Neural progenitor cell (in vitro differentiated cells): ENCODE measurements around the gene PRUNE2. TPM values are rescaled to one million over a fixed set of nuclear protein-coding genes. Genes with fewer than 3 reads are reported as not detected.

ENCODE experiments used
- DNase-seq: peaks from one replicate; pipeline ENCODE4 v3.0.0-alpha.2; 2016; ENCODE audit warnings: low spot score
- H2AFZ ChIP-seq: fragments of 200-600 bp; sonication (generic); replicated peaks from 2 replicates; pipeline ENCODE4 v1.6.1; 2016; ENCODE audit warnings: antibody characterized with exemption
- H3F3A ChIP-seq: fragments of 200-600 bp; sonication (generic); 2 replicates; pipeline ENCODE4 v1.6.1; 2016; ENCODE audit warnings: antibody characterized with exemption, low read depth
- H3K27ac ChIP-seq: fragments of 200-600 bp; sonication (generic); 2 replicates; pipeline ENCODE4 v1.5.1; 2016; ENCODE audit warnings: mild to moderate bottlenecking
- H3K27me3 ChIP-seq: fragments of 200-600 bp; sonication (generic); 2 replicates; pipeline ENCODE4 v1.6.1; 2016; ENCODE audit warnings: mild to moderate bottlenecking, moderate library complexity
- H3K36me3 ChIP-seq: fragments of 200-600 bp; sonication (generic); 2 replicates; pipeline ENCODE4 v1.5.1; 2016
- H3K4me1 ChIP-seq: fragments of 200-600 bp; sonication (generic); 2 replicates; pipeline ENCODE4 v1.6.1; 2016; ENCODE audit warnings: mixed run types
- H3K4me2 ChIP-seq: fragments of 200-600 bp; sonication (generic); 2 replicates; pipeline ENCODE4 v1.6.1; 2016
- H3K4me3 ChIP-seq: fragments of 200-600 bp; sonication (generic); 2 replicates; pipeline ENCODE4 v1.5.1; 2016
- H3K79me2 ChIP-seq: fragments of 200-600 bp; sonication (generic); 2 replicates; pipeline ENCODE4 v1.6.1; 2016; ENCODE audit warnings: low read depth
- H3K9ac ChIP-seq: fragments of 200-600 bp; sonication (generic); 2 replicates; pipeline ENCODE4 v1.6.1; 2016
- H3K9me3 ChIP-seq: fragments of 200-600 bp; sonication (generic); 2 replicates; pipeline ENCODE4 v1.5.1; 2016; ENCODE audit warnings: low read depth
- H4K20me1 ChIP-seq: fragments of 200-600 bp; sonication (generic); 2 replicates; pipeline ENCODE4 v1.6.1; 2016; ENCODE audit warnings: low read depth
- H3K27ac Mint-ChIP-seq: 3 replicates; pipeline ENCODE4 v1.8.0; 2021; ENCODE audit warnings: mixed read lengths
- H3K27me3 Mint-ChIP-seq: 2 replicates; pipeline ENCODE4 v1.8.0; 2022; ENCODE audit warnings: low read depth, mild to moderate bottlenecking, inconsistent platforms, moderate library complexity, mixed read lengths; ENCODE audit not compliant: insufficient read depth
- H3K36me3 Mint-ChIP-seq: 3 replicates; pipeline ENCODE4 v1.8.0; 2021; ENCODE audit warnings: mixed read lengths
- H3K4me1 Mint-ChIP-seq: 3 replicates; pipeline ENCODE4 v1.8.0; 2021; ENCODE audit warnings: mixed read lengths
- H3K4me3 Mint-ChIP-seq: 3 replicates; pipeline ENCODE4 v1.8.0; 2021; ENCODE audit warnings: mild to moderate bottlenecking, moderate library complexity, mixed read lengths
- H3K9me3 Mint-ChIP-seq: 3 replicates; pipeline ENCODE4 v1.8.0; 2020; ENCODE audit warnings: mixed read lengths
- EZH2 ChIP-seq: fragments of 200-600 bp; sonication (generic); IDR thresholded peaks from 2 replicates; pipeline ENCODE4 v1.6.1; 2017; ENCODE audit warnings: antibody characterized with exemption, mild to moderate bottlenecking, moderate library complexity
- EZH2phosphoT487 ChIP-seq: fragments of 200-600 bp; sonication (generic); IDR thresholded peaks from 2 replicates; pipeline ENCODE4 v1.6.1; 2017; ENCODE audit warnings: antibody characterized with exemption
- total RNA-seq: library from RNA; depleted of rRNA; stranded (reverse); fragments of >200 nt; gene quantifications from 2 replicates; pipeline ENCODE4 v1.2.3, GENCODE V29; 2015; ENCODE audit warnings: low replicate concordance
- TF ChIP-seq, protein P1 (sequence below): fragments of 200-600 bp; sonication (generic); IDR thresholded peaks from 2 replicates; pipeline ENCODE4 v1.5.1; 2017; ENCODE audit warnings: antibody characterized with exemption, mild to moderate bottlenecking

Gene PRUNE2
- total RNA-seq, 1 donor from 2014 or later: 28.2 TPM

DNA sequence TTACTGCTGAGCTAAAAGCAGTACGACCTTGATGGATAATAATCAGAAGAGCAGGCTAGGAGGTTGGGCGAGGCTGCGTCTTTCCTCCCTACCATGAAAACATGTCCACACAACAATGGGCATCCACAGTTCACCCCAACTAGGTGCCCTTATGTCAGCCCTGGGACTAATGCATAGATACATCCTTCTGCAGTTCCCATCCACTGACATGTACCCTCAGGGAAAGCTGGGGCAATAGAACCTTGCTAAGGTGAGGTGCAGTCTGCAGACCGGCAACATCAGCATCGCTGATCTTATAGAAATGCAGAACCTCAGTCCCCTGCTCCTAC lies 697 bp upstream of the PRUNE2 start:
- Histone ChIP-seq H2AFZ (no peak overlapping the region), H3K27ac (no peak overlapping the region), H3K9me3 (no peaks in the 10 kb centered on the region), H3K79me2 (no peaks in the 10 kb centered on the region), H3K4me1 (peaks cover 8% of the 10 kb centered on the region), H3K27me3 (peaks cover 64% of the 10 kb centered on the region), H3K9ac (no peak overlapping the region), H3K4me2 (peak overlapping the region; percentile 98), H4K20me1 (peaks cover 16% of the 10 kb centered on the region), H3K4me3 (peak overlapping the region; percentile 61), H3F3A (peaks cover 15% of the 10 kb centered on the region), H3K36me3 (no peaks in the 10 kb centered on the region)
- DNase-seq: no peak
- Mint-ChIP-seq H3K27me3 (peaks cover 27% of the 10 kb centered on the region), H3K4me1 (peaks cover 17% of the 10 kb centered on the region), H3K4me3 (peak overlapping the region; percentile 89), H3K36me3 (no peaks in the 10 kb centered on the region), H3K9me3 (no peaks in the 10 kb centered on the region), H3K27ac (no peak overlapping the region)
- TF ChIP-seq EZH2phosphoT487 (no peak), EZH2 (no peak)
- TF ChIP-seq, protein P1, sequence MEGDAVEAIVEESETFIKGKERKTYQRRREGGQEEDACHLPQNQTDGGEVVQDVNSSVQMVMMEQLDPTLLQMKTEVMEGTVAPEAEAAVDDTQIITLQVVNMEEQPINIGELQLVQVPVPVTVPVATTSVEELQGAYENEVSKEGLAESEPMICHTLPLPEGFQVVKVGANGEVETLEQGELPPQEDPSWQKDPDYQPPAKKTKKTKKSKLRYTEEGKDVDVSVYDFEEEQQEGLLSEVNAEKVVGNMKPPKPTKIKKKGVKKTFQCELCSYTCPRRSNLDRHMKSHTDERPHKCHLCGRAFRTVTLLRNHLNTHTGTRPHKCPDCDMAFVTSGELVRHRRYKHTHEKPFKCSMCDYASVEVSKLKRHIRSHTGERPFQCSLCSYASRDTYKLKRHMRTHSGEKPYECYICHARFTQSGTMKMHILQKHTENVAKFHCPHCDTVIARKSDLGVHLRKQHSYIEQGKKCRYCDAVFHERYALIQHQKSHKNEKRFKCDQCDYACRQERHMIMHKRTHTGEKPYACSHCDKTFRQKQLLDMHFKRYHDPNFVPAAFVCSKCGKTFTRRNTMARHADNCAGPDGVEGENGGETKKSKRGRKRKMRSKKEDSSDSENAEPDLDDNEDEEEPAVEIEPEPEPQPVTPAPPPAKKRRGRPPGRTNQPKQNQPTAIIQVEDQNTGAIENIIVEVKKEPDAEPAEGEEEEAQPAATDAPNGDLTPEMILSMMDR: no peak

DNA sequence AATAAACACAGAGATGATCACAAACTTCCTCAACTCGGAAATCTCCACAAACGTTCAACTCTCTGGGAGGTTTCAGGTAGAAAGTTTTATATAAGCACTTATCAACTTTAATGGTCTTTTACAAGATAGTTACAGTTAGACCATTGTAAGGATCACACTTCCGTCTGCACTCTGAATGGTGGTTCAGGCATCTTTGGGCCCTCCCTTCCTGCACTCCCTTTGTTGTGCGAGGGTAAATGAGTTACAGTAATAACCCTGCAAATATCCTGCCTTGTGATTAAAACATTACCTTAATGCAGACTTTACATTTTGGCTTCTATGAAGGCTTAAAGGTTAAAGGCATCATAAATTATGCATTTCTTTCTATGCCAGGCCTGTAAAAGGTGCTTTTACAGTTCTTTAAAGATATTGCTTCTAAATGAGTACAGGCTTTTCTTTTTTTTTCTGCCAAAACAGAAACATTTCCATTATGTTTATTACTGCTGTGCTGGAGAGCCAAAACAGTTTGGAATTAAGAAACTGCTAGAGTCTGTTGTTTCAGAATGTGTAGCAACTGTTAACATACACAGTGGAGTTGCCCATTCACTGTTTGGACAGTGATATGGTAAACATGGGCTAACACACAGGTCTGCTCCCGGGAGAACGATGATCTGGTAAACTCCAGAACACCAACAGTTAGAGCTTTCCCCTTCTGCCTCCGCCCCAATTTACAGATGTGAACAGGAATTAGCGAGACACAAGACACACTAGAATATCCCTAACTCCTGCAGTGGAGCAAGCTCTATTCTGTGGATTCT lies 1.1 kb downstream of the PRUNE2 start:
- peak overlapping the region; percentile 89 for H3K4me3 Mint-ChIP-seq
- Histone ChIP-seq H3K79me2 (no peaks in the 10 kb centered on the region), H3K4me1 (peaks cover 8% of the 10 kb centered on the region), H3K36me3 (no peaks in the 10 kb centered on the region), H3K4me3 (peak overlapping the region; percentile 61), H3K27ac (no peak overlapping the region), H3K9me3 (no peaks in the 10 kb centered on the region), H2AFZ (peak overlapping the region; percentile 83), H3K4me2 (peak overlapping the region; percentile 98), H3K27me3 (peaks cover 64% of the 10 kb centered on the region), H3F3A (peaks cover 15% of the 10 kb centered on the region), H3K9ac (no peak overlapping the region), H4K20me1 (peaks cover 16% of the 10 kb centered on the region)
- DNase-seq: no peak
- TF ChIP-seq EZH2phosphoT487: no peak
- TF ChIP-seq EZH2: no peak
- TF ChIP-seq, protein P1: no peak
- H3K36me3 Mint-ChIP-seq: no peaks in the 10 kb centered on the region
- H3K27me3 Mint-ChIP-seq: peaks cover 28% of the 10 kb centered on the region
- no peak overlapping the region for H3K27ac Mint-ChIP-seq
- H3K4me1 Mint-ChIP-seq: peaks cover 17% of the 10 kb centered on the region
- no peaks in the 10 kb centered on the region for H3K9me3 Mint-ChIP-seq

DNA sequence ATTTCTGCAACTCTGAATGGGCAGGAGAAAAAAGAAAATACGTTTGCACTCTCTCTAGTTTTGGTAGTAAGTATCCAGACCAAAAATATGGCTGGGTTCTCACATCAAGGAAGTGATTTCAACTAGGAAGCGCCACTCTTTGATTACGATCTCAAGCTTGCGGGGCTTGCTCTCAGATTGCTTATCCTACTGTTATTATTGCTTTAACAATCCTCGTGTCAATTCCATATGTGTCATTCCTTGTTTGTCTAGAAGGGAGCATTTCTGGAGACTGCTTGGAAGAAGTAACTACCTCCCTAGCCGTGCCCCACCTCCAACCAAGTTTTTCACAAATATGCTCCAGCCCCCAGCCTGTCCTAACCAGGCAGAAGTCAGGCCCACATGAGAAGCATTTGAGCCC lies 3.5 kb downstream of the PRUNE2 start:
- peaks cover 30% of the 10 kb centered on the region for H3K27me3 Mint-ChIP-seq
- TF ChIP-seq, protein P1: no peak
- TF ChIP-seq EZH2phosphoT487: no peak
- no peak for TF ChIP-seq EZH2

More for the DNA sequence above, 3.5 kb downstream of the PRUNE2 start:
- H3K36me3 ChIP-seq: no peaks in the 10 kb centered on the region
- peaks cover 44% of the 10 kb centered on the region for H3K27me3 ChIP-seq
- peaks cover 15% of the 10 kb centered on the region for H3F3A ChIP-seq
- DNase-seq: no peak
- peaks cover 16% of the 10 kb centered on the region for H4K20me1 ChIP-seq
- Mint-ChIP-seq H3K27ac (no peak overlapping the region), H3K4me1 (peaks cover 17% of the 10 kb centered on the region), H3K36me3 (no peaks in the 10 kb centered on the region), H3K9me3 (no peaks in the 10 kb centered on the region), H3K4me3 (peak overlapping the region; percentile 27)
- H3K4me3 ChIP-seq: no peak overlapping the region
- H3K27ac ChIP-seq: no peak overlapping the region
- no peak overlapping the region for H2AFZ ChIP-seq
- H3K4me1 ChIP-seq: peaks cover 8% of the 10 kb centered on the region
- H3K9me3 ChIP-seq: no peaks in the 10 kb centered on the region
- no peak overlapping the region for H3K9ac ChIP-seq
- no peak overlapping the region for H3K4me2 ChIP-seq
- no peaks in the 10 kb centered on the region for H3K79me2 ChIP-seq
